Measurements from ENCODE around the gene LMBR1L. TPM values are rescaled to one million over a fixed set of nuclear protein-coding genes. Genes with fewer than 3 reads are reported as not detected.
A peak's percentile ranks its signal among the peaks of the same experiment; 100 is the strongest.

The LMBR1L gene
- total and polyA plus RNA-seq, 2 of the 13 experiments (the other 11 are each of a cell fraction or from before 2014, with no cell fraction given): 12.2 to 65.9 TPM

DNA sequence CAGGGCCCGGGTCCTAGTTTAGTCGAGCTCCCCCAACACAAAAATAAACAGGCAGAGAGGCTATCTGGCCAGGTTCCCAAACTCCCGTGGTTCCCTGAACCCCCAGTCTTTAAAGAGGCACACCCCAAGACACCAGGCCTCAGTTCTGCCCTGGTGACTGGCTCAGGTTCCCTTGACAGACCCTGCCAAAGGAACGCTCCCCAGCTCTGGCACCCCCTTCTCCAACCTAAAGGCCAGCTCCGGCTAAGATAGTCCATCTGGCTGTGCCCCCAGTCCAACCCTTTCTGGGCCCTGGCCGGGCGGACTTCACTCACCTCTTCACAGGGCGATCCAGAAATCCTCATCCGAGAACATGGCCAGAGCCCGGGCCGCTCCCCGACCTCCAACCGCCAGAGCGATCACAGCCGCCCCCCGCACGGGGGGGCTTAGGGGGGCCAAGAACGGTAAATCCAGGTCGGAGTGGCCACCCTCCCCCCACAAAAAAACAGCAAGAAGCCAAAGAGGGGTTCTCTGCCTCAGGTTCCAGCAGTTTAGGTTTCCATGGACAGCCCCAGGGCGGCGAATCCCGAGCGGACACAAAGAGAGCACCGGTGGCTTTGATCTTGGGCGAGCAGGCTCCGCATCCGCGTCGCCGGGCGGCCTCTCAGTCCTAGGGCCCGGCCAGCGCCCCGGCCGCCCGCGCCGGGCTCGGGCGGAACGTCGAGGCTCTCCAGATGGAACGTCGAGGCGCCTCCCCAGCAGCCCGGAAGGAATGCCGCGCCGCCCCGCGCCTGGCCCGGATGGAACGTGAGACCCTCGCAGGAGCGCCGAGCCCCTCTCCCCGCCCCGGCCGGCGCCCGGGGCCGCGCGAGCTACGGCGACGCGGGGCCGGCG lies 51.1 kb downstream of the LMBR1L start (continued):
- TF ChIP-seq ZNF83 (CRISPR knock-in tag; IDR thresholded peaks at IDR 0.05; ENCODE audit: borderline replicate concordance) (no peak), FOSL1 (CRISPR knock-in tag; IDR thresholded peaks at IDR 0.05; ENCODE audit: borderline replicate concordance) (no peak), ZNF713 (CRISPR knock-in tag; IDR thresholded peaks at IDR 0.05) (no peak), NONO (IDR thresholded peaks at IDR 0.05) (no peak), NONO (CRISPR knock-in tag; conservative IDR thresholded peaks at IDR 0.05) (no peak), MBNL3 (CRISPR knock-in tag; conservative IDR thresholded peaks at IDR 0.05) (no peak), MIER2 (CRISPR knock-in tag; IDR thresholded peaks at IDR 0.05) (no peak), AGO2 (optimal IDR thresholded peaks at IDR 0.05; ENCODE audit: low read depth, low read length) (peak; percentile 7), ZMAT5 (CRISPR knock-in tag; IDR thresholded peaks at IDR 0.05; ENCODE audit: borderline replicate concordance, low read depth) (no peak), ZNF12 (CRISPR knock-in tag; IDR thresholded peaks at IDR 0.05) (no peak), ZBTB7B (CRISPR knock-in tag; IDR thresholded peaks at IDR 0.05) (no peak), KLF9 (CRISPR knock-in tag; IDR thresholded peaks at IDR 0.05; ENCODE audit: low read depth) (no peak), SAP130 (CRISPR knock-in tag; IDR thresholded peaks at IDR 0.05; ENCODE audit: low read depth) (0 out of 2 replicates have a peak, but pooled peaks have one; percentile 8), SNAI1 (CRISPR knock-in tag; IDR thresholded peaks at IDR 0.05; ENCODE audit: borderline replicate concordance) (no peak), MED1 (CRISPR knock-in tag; IDR thresholded peaks at IDR 0.05) (no peak), NFYC (CRISPR knock-in tag; IDR thresholded peaks at IDR 0.05) (no peak), GTF3A (CRISPR knock-in tag; conservative IDR thresholded peaks at IDR 0.05) (no peak), ZBTB3 (CRISPR knock-in tag; IDR thresholded peaks at IDR 0.05; ENCODE audit: borderline replicate concordance, low read depth) (no peak), FOXO4 (CRISPR knock-in tag; conservative IDR thresholded peaks at IDR 0.05) (no peak), SOX6 (IDR thresholded peaks at IDR 0.05) (no peak), SOX6 (CRISPR knock-in tag; IDR thresholded peaks at IDR 0.05) (no peak), ZNF501 (CRISPR knock-in tag; IDR thresholded peaks at IDR 0.05) (0 out of 2 replicates have a peak, but pooled peaks have one; percentile 28), CCDC6 (CRISPR knock-in tag; IDR thresholded peaks at IDR 0.05) (no peak)
- TF ChIP-seq, protein P1, sequence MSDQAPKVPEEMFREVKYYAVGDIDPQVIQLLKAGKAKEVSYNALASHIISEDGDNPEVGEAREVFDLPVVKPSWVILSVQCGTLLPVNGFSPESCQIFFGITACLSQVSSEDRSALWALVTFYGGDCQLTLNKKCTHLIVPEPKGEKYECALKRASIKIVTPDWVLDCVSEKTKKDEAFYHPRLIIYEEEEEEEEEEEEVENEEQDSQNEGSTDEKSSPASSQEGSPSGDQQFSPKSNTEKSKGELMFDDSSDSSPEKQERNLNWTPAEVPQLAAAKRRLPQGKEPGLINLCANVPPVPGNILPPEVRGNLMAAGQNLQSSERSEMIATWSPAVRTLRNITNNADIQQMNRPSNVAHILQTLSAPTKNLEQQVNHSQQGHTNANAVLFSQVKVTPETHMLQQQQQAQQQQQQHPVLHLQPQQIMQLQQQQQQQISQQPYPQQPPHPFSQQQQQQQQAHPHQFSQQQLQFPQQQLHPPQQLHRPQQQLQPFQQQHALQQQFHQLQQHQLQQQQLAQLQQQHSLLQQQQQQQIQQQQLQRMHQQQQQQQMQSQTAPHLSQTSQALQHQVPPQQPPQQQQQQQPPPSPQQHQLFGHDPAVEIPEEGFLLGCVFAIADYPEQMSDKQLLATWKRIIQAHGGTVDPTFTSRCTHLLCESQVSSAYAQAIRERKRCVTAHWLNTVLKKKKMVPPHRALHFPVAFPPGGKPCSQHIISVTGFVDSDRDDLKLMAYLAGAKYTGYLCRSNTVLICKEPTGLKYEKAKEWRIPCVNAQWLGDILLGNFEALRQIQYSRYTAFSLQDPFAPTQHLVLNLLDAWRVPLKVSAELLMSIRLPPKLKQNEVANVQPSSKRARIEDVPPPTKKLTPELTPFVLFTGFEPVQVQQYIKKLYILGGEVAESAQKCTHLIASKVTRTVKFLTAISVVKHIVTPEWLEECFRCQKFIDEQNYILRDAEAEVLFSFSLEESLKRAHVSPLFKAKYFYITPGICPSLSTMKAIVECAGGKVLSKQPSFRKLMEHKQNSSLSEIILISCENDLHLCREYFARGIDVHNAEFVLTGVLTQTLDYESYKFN (CRISPR knock-in tag; conservative IDR thresholded peaks at IDR 0.05): no peak
- TF ChIP-seq, protein P2, sequence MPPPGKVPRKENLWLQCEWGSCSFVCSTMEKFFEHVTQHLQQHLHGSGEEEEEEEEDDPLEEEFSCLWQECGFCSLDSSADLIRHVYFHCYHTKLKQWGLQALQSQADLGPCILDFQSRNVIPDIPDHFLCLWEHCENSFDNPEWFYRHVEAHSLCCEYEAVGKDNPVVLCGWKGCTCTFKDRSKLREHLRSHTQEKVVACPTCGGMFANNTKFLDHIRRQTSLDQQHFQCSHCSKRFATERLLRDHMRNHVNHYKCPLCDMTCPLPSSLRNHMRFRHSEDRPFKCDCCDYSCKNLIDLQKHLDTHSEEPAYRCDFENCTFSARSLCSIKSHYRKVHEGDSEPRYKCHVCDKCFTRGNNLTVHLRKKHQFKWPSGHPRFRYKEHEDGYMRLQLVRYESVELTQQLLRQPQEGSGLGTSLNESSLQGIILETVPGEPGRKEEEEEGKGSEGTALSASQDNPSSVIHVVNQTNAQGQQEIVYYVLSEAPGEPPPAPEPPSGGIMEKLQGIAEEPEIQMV (CRISPR knock-in tag; IDR thresholded peaks at IDR 0.05; ENCODE audit: low read depth): no peak
